ENCODE measurements around the gene UVSSA.

DNA sequence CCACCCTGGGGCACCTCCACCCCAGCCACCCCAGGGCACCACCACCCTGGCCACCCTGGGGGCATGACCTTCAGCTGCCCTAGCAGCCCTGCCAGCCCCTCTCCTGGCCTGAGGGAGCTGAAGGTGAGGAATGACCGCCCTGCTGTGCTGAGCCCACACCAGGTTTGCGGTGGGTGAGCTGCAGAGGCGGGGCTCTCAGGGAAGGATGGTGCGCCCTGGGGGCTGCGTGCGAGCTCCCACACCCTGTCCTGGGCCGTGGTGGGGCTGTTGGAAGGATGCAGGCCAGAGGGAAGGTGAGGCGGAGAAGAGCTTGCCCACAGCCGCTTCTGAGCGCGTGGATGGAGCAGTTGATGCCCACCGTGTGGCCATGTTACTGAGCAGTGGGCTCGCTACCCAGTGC lies 17.7 kb downstream of the UVSSA start:
- no peak for TF ChIP-seq EZH2 (IDR thresholded peaks at IDR 0.05; ENCODE audit: low read length, missing control alignments)
- TF ChIP-seq, protein P1, sequence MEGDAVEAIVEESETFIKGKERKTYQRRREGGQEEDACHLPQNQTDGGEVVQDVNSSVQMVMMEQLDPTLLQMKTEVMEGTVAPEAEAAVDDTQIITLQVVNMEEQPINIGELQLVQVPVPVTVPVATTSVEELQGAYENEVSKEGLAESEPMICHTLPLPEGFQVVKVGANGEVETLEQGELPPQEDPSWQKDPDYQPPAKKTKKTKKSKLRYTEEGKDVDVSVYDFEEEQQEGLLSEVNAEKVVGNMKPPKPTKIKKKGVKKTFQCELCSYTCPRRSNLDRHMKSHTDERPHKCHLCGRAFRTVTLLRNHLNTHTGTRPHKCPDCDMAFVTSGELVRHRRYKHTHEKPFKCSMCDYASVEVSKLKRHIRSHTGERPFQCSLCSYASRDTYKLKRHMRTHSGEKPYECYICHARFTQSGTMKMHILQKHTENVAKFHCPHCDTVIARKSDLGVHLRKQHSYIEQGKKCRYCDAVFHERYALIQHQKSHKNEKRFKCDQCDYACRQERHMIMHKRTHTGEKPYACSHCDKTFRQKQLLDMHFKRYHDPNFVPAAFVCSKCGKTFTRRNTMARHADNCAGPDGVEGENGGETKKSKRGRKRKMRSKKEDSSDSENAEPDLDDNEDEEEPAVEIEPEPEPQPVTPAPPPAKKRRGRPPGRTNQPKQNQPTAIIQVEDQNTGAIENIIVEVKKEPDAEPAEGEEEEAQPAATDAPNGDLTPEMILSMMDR (conservative IDR thresholded peaks at IDR 0.05 in 1 of 2, IDR thresholded peaks at IDR 0.05 in 1 of 2; ENCODE audit: low read depth in 1 of 2, low read length in 2 of 2), result no peak

All from fibroblast of lung (primary cell).